Right lobe of liver (tissue), 6 donors: ENCODE results near the gene DHDDS. TPM values are rescaled to one million over a fixed set of nuclear protein-coding genes. Genes with fewer than 3 reads are reported as not detected.
"Not testable (repeated sequence)": the region's sequence is repeated elsewhere in the genome, so short reads cannot be mapped to it uniquely, and the experiment has no call there.

ENCODE experiments used
- ATAC-seq, 4 donors: fragments of 200-7000 bp; cut with Tn5 transposase; one replicate each; pipeline ENCODE4 v1.9.1; 2020; ENCODE audit warnings: mild to moderate bottlenecking in 4 of 4, moderate library complexity in 4 of 4
- DNase-seq, 3 donors: peaks; one replicate each; pipeline ENCODE4 v3.0.0-alpha.2; 2020
- H3K27ac ChIP-seq, 3 donors: fragments of 200-600 bp; one replicate each; pipeline ENCODE4 v1.8.0; 2022
- H3K27me3 ChIP-seq, 2 donors: fragments of 200-600 bp; one replicate each; pipeline ENCODE4 v1.8.0; 2022
- H3K36me3 ChIP-seq, 4 donors: fragments of 200-600 bp; sonication (generic) in 1 of 4; one replicate each; pipeline versions ENCODE4 v1.5.1 to v1.8.0; 2017 to 2022; ENCODE audit warnings: control low read depth in 1 of 4
- H3K4me1 ChIP-seq, 4 donors: fragments of 200-600 bp; sonication (generic) in 1 of 4; one replicate each; pipeline versions ENCODE4 v1.5.1 to v1.8.0; 2017 to 2022; ENCODE audit warnings: control low read depth in 1 of 4
- H3K4me3 ChIP-seq, 3 donors: fragments of 200-600 bp; one replicate each; pipeline ENCODE4 v1.8.0; 2022
- H3K9me3 ChIP-seq, 4 donors: fragments of 200-600 bp; sonication (generic) in 1 of 4; one replicate each; pipeline versions ENCODE4 v1.5.1 to v1.8.0; 2017 to 2022; ENCODE audit warnings: control low read depth in 1 of 4
- POLR2A ChIP-seq: fragments of 450-650 bp; IDR thresholded peaks from one replicate; pipeline ENCODE4 v1.6.1; 2017; ENCODE audit warnings: antibody characterized with exemption, mild to moderate bottlenecking
- WGBS: methylation state at CpG from one replicate; pipeline ENCODE4 v1.1.6; 2018; ENCODE audit warnings: low coverage, low lambda C conversion rate; ENCODE audit not compliant: insufficient coverage; ENCODE audit errors: missing lambda C conversion rate; 5-methylcytosine and 5-hydroxymethylcytosine counted together
- intact Hi-C, 2 donors: fragments of 100-400 bp; cut with DNase I; formaldehyde crosslinking; loops; one replicate each; pipeline versions ENCODE4 v1.11.2 to v1.14.1; 2022
- total RNA-seq, 6 experiments: library from RNA; depleted of rRNA in 2 of 6; stranded (reverse); fragments of >200 nt in 2 of 6; fragmentation: NEBNext Ultra II Directional in 3 of 6; extraction: Animal tissue kit (Norgen Biotek cat#: 25700) in 3 of 6; gene quantifications; one replicate each; pipeline versions ENCODE4 v1.1.0 to v1.2.4, GENCODE V29; 2016 to 2023
- TF ChIP-seq, protein P1 (sequence below), 4 donors: fragments of 200-600 bp in 3 of 4; fragments of 450-650 bp in 1 of 4; IDR thresholded peaks; one replicate each; pipeline versions ENCODE4 v1.5.1 to v1.8.0; 2016 to 2022; ENCODE audit warnings: antibody characterized with exemption in 4 of 4, mild to moderate bottlenecking in 2 of 4
- donor health status: DM: no; HTN: yes; CAD: no.
- donor health status: DM: no; HTN: no; CAD: no.
- donor health status: DM: no; HTN: no; CAD: no.
- donor health status: DM: no; HTN: yes; CAD: no.
- donor health status: DM: no; HTN: yes; CAD: no.

DHDDS gene
- total RNA-seq, 6 experiments from 2014 or later = 20.0 to 48.6 (median 24.9) TPM

DNA sequence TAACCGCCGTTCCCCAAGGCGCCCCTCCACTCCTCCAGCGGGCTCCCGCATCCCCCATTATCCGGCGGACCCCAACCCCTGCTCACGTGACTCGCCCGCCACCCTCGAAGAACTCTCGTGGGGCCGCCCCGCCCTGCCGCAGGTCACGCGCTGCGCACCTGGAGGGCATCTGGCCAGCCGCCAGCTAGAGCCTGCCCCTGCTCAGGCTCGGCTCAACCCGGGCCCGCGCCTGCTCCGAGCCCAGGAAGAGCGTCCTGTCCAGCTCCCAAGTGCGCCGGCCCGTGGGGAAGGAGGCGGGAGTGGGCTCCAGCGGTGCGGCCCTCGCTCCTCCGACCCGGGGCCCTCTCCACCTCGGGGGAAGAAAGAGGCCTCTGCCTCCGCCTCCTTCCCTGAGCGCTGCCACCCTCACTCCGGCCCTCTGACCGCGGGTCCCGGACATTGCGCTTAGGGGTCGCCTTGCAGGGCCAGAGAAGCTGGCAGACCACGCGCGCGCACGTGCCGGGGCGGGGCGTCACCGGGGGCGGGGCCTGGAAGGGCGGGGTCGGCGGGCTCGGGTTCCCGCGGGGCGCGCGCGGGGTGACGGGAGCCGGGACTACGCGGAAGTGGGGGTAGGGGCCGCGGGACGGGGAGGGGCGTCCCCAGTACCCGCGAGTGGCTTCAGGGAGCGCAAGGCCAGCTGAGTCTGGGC lies 68.5 kb downstream of the DHDDS start:
- ATAC-seq = peak; percentile 87 to 92 (median 90)
- peak overlapping the region; percentile 66 to 94 (median 72) for H3K4me3 ChIP-seq
- peaks cover 0 to 9% (median 2%) of the 10 kb centered on the region in 4 donors for H3K4me1 ChIP-seq
- 3% methylated on average over 6 of the region's 74 CpGs for WGBS
- no peaks in the 10 kb centered on the region for H3K27me3 ChIP-seq
- H3K36me3 ChIP-seq = no peaks in the 10 kb centered on the region
- intact Hi-C loops = no loop called here
- TF ChIP-seq POLR2A = peak; percentile 50
- TF ChIP-seq, protein P1, sequence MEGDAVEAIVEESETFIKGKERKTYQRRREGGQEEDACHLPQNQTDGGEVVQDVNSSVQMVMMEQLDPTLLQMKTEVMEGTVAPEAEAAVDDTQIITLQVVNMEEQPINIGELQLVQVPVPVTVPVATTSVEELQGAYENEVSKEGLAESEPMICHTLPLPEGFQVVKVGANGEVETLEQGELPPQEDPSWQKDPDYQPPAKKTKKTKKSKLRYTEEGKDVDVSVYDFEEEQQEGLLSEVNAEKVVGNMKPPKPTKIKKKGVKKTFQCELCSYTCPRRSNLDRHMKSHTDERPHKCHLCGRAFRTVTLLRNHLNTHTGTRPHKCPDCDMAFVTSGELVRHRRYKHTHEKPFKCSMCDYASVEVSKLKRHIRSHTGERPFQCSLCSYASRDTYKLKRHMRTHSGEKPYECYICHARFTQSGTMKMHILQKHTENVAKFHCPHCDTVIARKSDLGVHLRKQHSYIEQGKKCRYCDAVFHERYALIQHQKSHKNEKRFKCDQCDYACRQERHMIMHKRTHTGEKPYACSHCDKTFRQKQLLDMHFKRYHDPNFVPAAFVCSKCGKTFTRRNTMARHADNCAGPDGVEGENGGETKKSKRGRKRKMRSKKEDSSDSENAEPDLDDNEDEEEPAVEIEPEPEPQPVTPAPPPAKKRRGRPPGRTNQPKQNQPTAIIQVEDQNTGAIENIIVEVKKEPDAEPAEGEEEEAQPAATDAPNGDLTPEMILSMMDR (IDR thresholded peaks at IDR 0.05) = no peak
- H3K9me3 ChIP-seq = no peaks in the 10 kb centered on the region
- DNase-seq = peak; percentile 93 to 95 (median 94)
- peak overlapping the region; percentile 91 to 95 (median 93) for H3K27ac ChIP-seq

DNA sequence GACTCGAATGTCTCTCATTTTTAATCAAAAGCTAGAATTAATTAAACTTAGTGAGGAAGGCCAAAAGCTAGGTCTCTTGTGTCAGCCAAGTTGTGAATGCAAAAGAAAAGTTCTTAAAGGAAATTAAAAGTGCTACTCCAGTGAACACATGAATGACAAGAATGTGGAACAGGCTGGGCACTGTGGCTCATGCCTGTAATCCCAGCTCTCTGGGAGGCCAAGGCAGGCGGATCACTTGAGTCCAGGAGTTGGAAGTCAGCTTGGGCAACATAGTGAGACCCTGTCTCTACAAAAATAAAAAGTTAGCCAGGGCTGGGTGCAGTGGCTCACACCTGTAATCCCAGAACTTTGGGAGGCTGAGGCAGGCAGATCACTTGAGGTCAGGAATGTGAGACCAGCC lies 78.6 kb downstream of the DHDDS start:
- not testable (repeated sequence) for H3K27ac ChIP-seq

DNA sequence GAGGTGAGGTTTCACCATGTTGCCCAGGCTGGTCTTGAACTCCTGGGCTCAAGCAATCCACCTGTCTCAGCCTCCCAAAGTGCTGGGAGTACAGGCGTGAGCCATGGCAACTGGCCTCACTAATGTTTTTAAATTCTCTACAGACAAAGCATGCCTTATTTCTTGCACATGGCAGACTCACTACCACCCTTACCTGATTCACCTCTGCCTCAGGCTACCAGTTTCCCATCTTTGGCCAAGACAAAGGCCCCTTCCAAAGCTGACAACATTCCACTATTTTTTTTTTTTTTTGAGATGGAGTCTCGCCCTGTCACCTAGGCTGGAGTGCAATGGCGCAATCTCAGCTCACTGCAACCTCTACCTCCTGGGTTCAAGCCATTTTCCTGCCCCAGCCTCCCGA lies 83.7 kb downstream of the DHDDS start:
- H3K27me3 ChIP-seq, H3K4me3 ChIP-seq, DNase-seq, H3K36me3 ChIP-seq, H3K4me1 ChIP-seq, intact Hi-C loops, ATAC-seq, H3K27ac ChIP-seq, H3K9me3 ChIP-seq: not testable (repeated sequence)
- 83% methylated on average over 3 of the region's 4 CpGs for WGBS

More for the DNA sequence above, 78.6 kb downstream of the DHDDS start:
- 72% methylated on average over 2 of the region's 2 CpGs for WGBS
- H3K4me1 ChIP-seq, intact Hi-C loops, H3K9me3 ChIP-seq, H3K36me3 ChIP-seq, H3K27me3 ChIP-seq, DNase-seq, ATAC-seq, H3K4me3 ChIP-seq: not testable (repeated sequence)

DNA sequence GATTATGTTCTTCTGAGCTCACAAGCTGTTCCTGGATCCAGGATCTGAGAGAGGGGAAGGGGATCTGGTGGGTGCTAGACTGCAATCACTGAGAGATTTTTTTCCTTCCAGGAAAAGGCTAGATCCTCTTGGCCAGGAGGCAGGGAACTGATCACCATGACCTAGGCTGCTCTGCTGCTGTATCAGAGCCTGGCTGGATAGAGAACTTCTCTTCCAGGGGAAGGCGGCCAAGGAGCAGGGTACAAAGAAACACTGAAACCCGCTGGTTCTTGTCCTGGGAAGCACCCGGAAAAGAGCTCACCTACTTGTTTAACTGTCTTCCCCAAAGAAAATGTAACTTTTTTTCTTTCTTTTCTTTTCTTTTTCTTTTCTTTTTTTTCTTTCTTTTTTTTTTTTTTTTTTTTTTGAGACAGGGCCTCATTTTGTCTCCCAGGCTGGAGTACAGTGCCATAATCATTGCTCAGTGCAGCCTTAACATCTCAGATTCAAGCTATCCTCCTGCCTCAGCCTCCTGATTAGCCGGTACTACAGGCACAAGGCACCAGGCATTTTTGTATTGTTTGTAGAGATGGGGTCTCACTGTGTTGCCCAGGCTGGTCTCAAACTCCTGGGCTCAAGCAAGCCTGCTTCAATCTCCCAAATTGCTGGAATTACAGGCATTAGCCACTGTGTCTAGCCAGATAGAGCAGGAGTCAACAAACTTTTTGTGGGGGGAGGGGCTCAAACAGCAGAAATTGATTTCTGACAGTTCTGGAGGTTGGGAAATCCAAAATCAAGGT lies 85.1 kb downstream of the DHDDS start:
- no peaks in the 10 kb centered on the region for H3K27me3 ChIP-seq
- DNase-seq (peak in 1 of 3 donors; percentile 54), ATAC-seq (peak in 3 of 4 donors; percentile 53 to 76 (median 54))
- no peaks in the 10 kb centered on the region for H3K4me1 ChIP-seq
- 68% methylated on average over 4 of the region's 4 CpGs for WGBS
- no peak overlapping the region for H3K4me3 ChIP-seq
- H3K27ac ChIP-seq = no peak overlapping the region
- no peak for TF ChIP-seq POLR2A
- TF ChIP-seq, protein P1 (IDR thresholded peaks at IDR 0.05) = no peak
- no peaks in the 10 kb centered on the region for H3K36me3 ChIP-seq
- no peaks in the 10 kb centered on the region for H3K9me3 ChIP-seq
- intact Hi-C loops = no loop called here

DNA sequence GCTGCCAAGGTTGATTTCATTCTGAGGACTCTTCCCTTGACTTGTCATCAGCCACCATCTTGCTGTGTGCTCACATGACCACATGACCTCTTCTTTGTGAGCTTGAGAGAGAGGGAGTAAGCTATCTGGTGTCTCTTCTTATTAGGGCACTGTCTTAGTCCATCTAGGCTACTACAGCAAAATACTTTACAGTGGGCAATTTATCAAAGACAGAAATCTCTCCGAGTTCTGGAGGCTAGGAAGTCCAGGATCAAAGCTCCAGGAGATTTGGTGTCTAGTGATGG lies 85.6 kb downstream of the DHDDS start:
- Histone ChIP-seq H3K27ac (no peak overlapping the region), H3K4me1 (no peaks in the 10 kb centered on the region), H3K27me3 (no peaks in the 10 kb centered on the region), H3K36me3 (no peaks in the 10 kb centered on the region), H3K4me3 (no peak overlapping the region), H3K9me3 (no peaks in the 10 kb centered on the region)
- no peak for ATAC-seq
- intact Hi-C loops = no loop called here
- TF ChIP-seq, protein P1 (IDR thresholded peaks at IDR 0.05) = no peak
- no peak for TF ChIP-seq POLR2A
- no peak for DNase-seq
- 20% methylated on average over 1 of the region's 1 CpG for WGBS
